ENCODE data around the gene RAB39B.

DNA sequence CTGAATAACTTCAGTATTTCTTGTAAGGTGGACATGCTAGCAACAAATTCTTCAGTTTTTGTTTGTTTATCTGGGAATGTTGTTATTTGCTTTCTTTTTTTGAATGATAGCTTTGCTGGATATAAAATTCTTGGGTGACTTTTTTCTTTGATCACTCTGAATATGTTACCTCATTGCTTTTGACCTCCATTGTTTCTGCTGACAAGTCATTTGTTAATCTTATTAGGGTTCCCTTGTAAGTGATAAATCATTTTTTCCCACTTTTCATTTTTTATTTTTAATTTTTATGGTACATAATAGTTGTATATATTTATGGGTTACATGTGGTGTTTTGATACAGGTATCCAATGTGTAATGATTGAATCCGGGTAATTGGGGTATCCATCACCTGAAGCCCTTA, 6.7 kb upstream of the RAB39B start:
- TF ChIP-seq POLR2AphosphoS5 (IDR thresholded peaks at IDR 0.05; ENCODE audit: low read depth, low read length) (no peak), SPI1 (IDR thresholded peaks at IDR 0.05; ENCODE audit: low read depth, low read length) (no peak), POLR2A (IDR thresholded peaks at IDR 0.05; ENCODE audit: low read depth, low read length) (no peak), TAF1 (IDR thresholded peaks at IDR 0.05; ENCODE audit: low read depth, low read length) (no peak), POU2F2 (IDR thresholded peaks at IDR 0.05; ENCODE audit: low read depth, low read length) (no peak), PAX5 (IDR thresholded peaks at IDR 0.05; ENCODE audit: insufficient read depth, low read length, severe bottlenecking) (no peak)
